Esophagus squamous epithelium (tissue), 5 donors: Measurements from ENCODE around the gene KRT8. TPM values are rescaled to one million over a fixed set of nuclear protein-coding genes. Genes with fewer than 3 reads are reported as not detected.

Experiments
- DNase-seq: peaks from one replicate; lab custom pipeline; 2025; lab: John Stamatoyannopoulos, UW
- H3K27ac ChIP-seq, 4 donors: fragments of 200-600 bp; sonication (generic); one replicate each; pipeline ENCODE4 v1.5.1; 2016 to 2019; ENCODE audit warnings: mild to moderate bottlenecking in 1 of 4
- H3K27me3 ChIP-seq, 4 donors: fragments of 200-600 bp; sonication (generic); 1 replicate in 3 of 4; 2 replicates in 1 of 4; pipeline versions ENCODE4 v1.5.1 to v1.6.0; 2017 to 2021; ENCODE audit warnings: antibody characterized with exemption in 1 of 4
- H3K36me3 ChIP-seq, 3 donors: fragments of 200-600 bp; sonication (generic); one replicate each; pipeline ENCODE4 v1.5.1; 2016 to 2019
- H3K4me1 ChIP-seq, 3 donors: fragments of 200-600 bp; sonication (generic); one replicate each; pipeline ENCODE4 v1.5.1; 2017 to 2019
- H3K4me3 ChIP-seq, 4 donors: fragments of 200-600 bp; sonication (generic); 1 replicate in 3 of 4; 2 replicates in 1 of 4; pipeline ENCODE4 v1.5.1; 2016 to 2019; ENCODE audit warnings: mild to moderate bottlenecking in 2 of 4, moderate library complexity in 1 of 4
- H3K9me3 ChIP-seq, 3 donors: fragments of 200-600 bp; sonication (generic); one replicate each; pipeline ENCODE4 v1.5.1; 2016 to 2019
- CTCF ChIP-seq, 6 experiments: fragments of 450-650 bp in 4 of 6; fragments of 200-600 bp in 2 of 6; sonication (generic) in 2 of 6; IDR thresholded peaks; one replicate each; pipeline ENCODE4 v1.5.1; 2016 to 2019; ENCODE audit warnings: antibody characterized with exemption in 6 of 6, mild to moderate bottlenecking in 4 of 6, moderate library complexity in 4 of 6
- POLR2A ChIP-seq, 4 donors: fragments of 450-650 bp; IDR thresholded peaks; one replicate each; pipeline ENCODE4 v1.6.1; 2017; ENCODE audit warnings: antibody characterized with exemption in 4 of 4, mild to moderate bottlenecking in 4 of 4, moderate library complexity in 3 of 4
- WGBS, 2 donors: methylation state at CpG; one replicate each; pipeline ENCODE4 v1.1.5; 2018; 5-methylcytosine and 5-hydroxymethylcytosine counted together
- intact Hi-C: fragments of 100-400 bp; cut with DNase I; formaldehyde crosslinking; loops from one replicate; pipeline ENCODE4 v1.15.0; 2022
- total RNA-seq, 4 donors: library from RNA; depleted of rRNA; stranded (reverse); fragments of >200 nt; gene quantifications; one replicate each; pipeline ENCODE4 v1.1.0, GENCODE V29; 2016
- donor health status: DM: yes; HTN: yes; CAD: no.

Gene KRT8
- total RNA-seq, 4 donors from 2014 or later, result 27.2 to 50.2 (median 38.2) TPM

GRCh38 chr12:52925717-52926595 lies 21.1 kb upstream of the KRT8 start:
- H3K4me1 ChIP-seq, result peaks cover 0 to 20% (median 9%) of the 10 kb centered on the region in 3 donors
- WGBS, 2 donors, result 51 to 64% methylated on average over 3 to 6 of the region's 7 CpGs
- H3K9me3 ChIP-seq, result no peaks in the 10 kb centered on the region
- intact Hi-C loops, result no loop called here
- no peaks in the 10 kb centered on the region for H3K27me3 ChIP-seq
- no peak for DNase-seq
- no peak overlapping the region for H3K4me3 ChIP-seq
- TF ChIP-seq POLR2A (IDR thresholded peaks at IDR 0.05) (no peak), CTCF (IDR thresholded peaks at IDR 0.05) (no peak)
- peak overlapping the region in 1 of 4 donors; percentile 60 for H3K27ac ChIP-seq
- no peaks in the 10 kb centered on the region for H3K36me3 ChIP-seq

GRCh38 chr12:52924764-52925716 lies 20.2 kb upstream of the KRT8 start:
- 74 to 77% methylated on average over 9 to 11 of the region's 11 CpGs for WGBS, 2 donors
- Histone ChIP-seq H3K27ac (peak overlapping the region in 1 of 4 donors; percentile 60), H3K4me1 (peaks cover 0 to 20% (median 9%) of the 10 kb centered on the region in 3 donors), H3K27me3 (no peaks in the 10 kb centered on the region), H3K36me3 (no peaks in the 10 kb centered on the region), H3K4me3 (no peak overlapping the region), H3K9me3 (no peaks in the 10 kb centered on the region)
- DNase-seq, result no peak
- TF ChIP-seq CTCF (IDR thresholded peaks at IDR 0.05) (no peak), POLR2A (IDR thresholded peaks at IDR 0.05) (no peak)
- intact Hi-C loops, result no loop called here

GRCh38 chr12:52921488-52922165 lies 16.8 kb upstream of the KRT8 start:
- WGBS, 2 donors, result 60% methylated on average over 1 of the region's 1 CpG; no CpG with 5 or more reads in 1 of the 2 donors
- H3K9me3 ChIP-seq, result no peaks in the 10 kb centered on the region
- H3K36me3 ChIP-seq, result no peaks in the 10 kb centered on the region
- peaks cover 0 to 4% (median 0%) of the 10 kb centered on the region in 4 donors for H3K27me3 ChIP-seq
- TF ChIP-seq CTCF (IDR thresholded peaks at IDR 0.05) (no peak), POLR2A (IDR thresholded peaks at IDR 0.05) (no peak)
- no peak for DNase-seq
- H3K27ac ChIP-seq, result no peak overlapping the region
- intact Hi-C loops, result no loop called here
- peaks cover 0 to 9% (median 0%) of the 10 kb centered on the region in 3 donors for H3K4me1 ChIP-seq
- no peak overlapping the region for H3K4me3 ChIP-seq

GRCh38 chr12:52920937-52921336 lies 16.1 kb upstream of the KRT8 start:
- H3K27me3 ChIP-seq, result peaks cover 0 to 11% (median 0%) of the 10 kb centered on the region in 4 donors
- no peak overlapping the region for H3K4me3 ChIP-seq
- H3K36me3 ChIP-seq, result no peaks in the 10 kb centered on the region
- H3K4me1 ChIP-seq, result peaks cover 0 to 2% (median 0%) of the 10 kb centered on the region in 3 donors
- no peaks in the 10 kb centered on the region for H3K9me3 ChIP-seq
- TF ChIP-seq CTCF (IDR thresholded peaks at IDR 0.05), result no peak
- no peak for TF ChIP-seq POLR2A (IDR thresholded peaks at IDR 0.05)
- H3K27ac ChIP-seq, result no peak overlapping the region
- intact Hi-C loops, result no loop called here
- no peak for DNase-seq
